NCI-H510A treated with DMSO at 0.1 percent for 48 hours (cell line): ENCODE measurements around the gene CBFB.
"Not testable (repeated sequence)": the region's sequence is repeated elsewhere in the genome, so short reads cannot be mapped to it uniquely, and the experiment has no call there.

Experiments
- DNase-seq: peaks from one replicate; lab custom pipeline; 2025; lab: John Stamatoyannopoulos, UW

Gene CBFB

DNA sequence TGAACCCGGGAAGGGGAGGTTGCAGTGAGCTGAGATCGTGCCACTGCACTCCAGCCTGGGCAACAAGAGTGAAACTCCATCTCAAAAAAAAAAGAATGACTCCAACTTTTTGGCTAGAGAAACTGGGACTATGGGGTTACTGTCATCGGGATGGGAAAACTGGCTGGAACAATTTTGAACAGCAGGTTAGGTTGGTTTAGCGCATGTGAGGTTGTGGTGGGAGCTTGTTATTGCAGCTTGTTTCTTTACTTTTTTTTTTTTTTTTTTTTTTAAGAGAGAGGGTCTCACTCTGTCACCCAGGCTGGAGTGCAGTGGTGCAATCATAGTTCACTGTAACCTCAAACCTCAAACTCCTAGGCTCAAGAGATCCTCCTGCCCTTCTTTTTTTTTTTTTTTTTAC, 12.6 kb downstream of the CBFB start:
- not testable (repeated sequence) for DNase-seq

DNA sequence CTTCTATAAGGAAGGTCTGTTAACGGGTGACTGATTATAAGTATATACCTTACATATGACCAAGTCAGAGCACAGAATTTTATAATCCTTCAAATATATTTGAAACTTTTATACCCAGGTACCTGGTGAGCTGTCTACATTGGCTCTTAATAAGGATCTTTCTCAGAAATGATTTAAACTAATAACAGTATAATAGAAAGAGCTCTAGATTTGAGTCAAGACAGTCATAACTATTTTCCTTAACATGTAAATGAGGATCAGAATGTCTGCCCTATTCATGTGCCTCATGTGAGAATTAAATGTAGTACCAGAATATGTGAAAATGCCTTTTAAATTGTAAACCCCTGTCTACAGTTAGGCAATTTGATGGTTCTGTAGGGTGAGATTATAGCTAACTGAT, 14.5 kb downstream of the CBFB start:
- no peak for DNase-seq

DNA sequence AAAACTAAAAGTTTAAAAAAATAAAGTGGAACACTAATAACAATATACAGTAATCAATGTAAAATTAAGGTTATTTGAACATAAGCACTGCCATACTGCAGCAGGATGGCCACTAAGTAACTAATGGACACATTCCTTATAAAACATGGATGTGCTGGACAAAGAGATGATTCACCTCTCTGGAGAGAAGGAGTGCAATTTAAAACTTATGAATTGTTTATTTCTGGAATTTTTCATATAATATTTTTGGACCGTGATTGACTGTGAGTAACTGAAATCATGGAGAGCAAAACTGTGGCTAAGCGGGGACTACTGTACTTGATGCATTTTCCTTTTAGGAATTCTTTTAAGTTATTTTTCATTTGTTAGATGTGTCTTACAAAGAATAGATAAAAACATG, 21.8 kb downstream of the CBFB start:
- DNase-seq: no peak

DNA sequence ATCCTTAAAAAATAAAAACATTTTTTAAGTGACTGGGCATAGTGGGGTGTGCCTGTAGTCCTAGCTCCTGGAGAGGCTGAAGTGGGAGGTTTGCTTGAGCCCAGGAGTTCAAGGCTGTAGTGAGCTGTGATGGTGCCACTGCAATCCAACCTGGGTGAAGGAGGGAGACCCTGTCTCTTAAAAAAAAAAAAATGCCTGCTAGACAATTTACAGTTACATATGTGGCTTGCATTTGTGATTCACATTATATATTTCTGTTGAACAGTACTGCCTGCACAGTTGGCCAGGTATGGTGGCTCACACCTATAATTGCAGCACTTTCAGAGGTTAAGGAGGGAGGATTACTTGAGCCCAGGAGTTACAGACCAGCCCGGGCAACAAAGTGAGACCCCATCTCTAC, 23.4 kb downstream of the CBFB start:
- DNase-seq: no peak

DNA sequence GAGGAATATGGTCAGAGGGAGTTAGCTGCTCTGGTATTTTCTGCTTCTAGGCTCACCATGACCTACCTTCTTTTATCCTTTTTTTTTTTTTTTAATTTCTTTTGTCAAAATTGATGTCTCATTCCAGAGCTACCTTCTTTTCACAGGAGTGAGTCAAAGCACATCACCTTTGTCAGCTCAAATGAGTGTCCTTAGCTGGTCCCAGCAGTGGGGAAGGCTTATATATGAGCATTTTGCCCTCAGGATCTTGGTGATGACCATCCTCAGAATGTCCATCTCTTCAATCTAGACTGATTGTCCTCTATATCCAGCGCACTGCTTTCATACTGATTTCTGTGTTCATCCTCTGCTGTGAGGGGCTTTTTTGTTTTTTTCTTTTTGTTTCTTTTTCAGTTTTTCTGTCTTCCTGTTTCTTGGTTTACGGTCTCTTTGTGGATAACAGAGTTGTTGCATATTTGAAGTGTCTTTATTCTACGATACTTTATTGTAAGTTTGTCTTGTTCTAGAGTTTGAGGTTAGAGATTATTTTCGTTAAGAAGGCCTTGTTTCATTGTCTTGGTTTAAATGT, 24.9 kb downstream of the CBFB start:
- DNase-seq: no peak

DNA sequence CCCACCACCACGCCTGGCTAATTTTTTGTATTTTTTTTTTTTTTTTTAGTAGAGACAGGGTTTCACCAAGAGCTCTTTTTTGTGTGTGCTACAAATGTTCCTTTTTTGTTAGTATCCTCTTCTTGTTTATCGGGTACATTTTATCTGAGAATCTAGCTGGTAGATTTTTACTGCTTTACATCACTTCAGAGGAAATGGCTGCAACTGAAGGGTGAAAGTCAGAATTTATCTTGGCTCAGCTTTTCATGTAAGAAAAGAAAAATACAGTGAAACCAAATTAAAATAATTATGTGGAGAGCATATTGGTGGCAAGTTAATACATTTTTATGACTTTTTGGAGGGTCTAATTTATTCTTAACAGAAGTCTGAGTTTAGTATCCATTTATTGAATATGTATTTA, 26.0 kb downstream of the CBFB start:
- DNase-seq: no peak

DNA sequence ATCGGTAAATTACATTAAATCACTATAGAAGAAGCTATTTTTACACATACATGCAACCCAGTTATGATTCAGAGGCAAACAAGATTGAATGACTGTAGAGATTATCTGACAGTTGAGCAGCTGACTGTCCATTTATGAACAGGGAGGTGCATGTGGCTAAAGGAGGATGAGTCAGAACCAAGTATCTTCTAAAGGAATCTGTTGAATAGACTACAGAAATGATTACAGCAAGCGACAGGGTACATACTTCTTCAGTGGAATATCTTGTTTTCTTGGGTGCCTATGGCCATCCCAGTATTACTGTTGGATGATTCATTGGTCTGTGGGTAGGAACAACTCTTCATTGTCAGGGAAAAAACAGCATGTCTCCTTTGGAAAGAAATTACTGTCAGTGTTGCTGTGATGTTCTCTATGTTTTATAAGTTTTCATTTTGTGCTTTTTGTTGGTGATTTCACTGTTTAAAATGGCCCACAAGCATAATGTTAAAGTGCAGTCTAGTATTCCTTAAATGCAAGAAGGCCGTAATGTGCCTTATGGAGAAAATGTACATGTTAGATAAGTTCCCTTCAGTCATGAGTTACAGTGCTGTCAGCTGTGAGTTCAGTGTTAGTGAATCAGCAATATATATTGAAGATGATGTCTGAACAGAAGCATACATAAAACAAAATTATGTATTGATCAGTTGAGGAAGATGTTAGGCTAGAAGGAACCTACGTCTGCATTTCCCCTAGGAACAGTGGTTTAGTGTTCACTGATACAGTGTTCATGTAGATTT, 27.0 kb downstream of the CBFB start:
- no peak for DNase-seq

DNA sequence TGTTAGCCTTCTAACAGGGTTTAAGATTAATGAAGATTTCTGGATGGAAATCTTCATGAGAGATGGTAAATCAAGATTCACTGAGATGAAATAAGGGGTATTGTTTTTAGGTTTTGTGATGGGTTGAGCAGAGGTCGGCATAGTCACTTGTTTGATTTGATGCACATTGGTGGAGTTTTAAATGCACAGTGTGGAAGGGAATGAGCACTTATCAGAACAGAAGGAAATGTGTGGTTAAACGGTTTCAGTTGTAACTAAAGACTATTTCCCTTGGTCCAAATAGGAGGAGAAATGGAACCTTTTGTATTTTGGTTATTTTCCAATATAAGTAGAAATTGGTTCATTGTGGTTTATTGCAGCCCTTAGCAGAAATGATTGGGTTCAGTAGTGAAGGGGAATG, 34.1 kb downstream of the CBFB start:
- DNase-seq: no peak

DNA sequence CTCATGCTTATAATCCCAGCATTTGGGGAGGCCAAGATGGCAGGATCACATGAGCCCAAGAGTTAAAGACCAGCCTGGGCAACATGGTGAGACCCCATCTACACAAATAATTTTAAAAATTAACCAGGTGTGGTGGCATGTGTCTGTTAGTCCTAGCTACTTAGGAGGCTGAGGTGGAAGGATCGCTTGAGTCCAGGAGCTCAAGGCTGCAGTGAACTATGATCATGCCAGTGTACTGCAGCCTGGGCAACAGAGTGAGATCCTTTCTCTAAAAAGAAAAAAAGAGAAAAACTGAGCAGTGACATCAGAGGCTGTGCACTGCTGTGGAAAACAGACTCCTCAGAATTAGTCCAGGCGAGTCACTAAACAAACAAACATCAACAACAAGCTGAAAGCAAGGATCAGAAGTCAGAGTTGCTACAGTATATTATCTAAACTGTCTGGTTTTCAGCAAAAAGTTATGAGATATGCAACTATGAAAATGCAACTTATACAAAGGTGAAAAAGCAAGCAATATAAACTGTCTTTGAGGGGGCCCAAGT, 39.3 kb downstream of the CBFB start:
- no peak for DNase-seq

DNA sequence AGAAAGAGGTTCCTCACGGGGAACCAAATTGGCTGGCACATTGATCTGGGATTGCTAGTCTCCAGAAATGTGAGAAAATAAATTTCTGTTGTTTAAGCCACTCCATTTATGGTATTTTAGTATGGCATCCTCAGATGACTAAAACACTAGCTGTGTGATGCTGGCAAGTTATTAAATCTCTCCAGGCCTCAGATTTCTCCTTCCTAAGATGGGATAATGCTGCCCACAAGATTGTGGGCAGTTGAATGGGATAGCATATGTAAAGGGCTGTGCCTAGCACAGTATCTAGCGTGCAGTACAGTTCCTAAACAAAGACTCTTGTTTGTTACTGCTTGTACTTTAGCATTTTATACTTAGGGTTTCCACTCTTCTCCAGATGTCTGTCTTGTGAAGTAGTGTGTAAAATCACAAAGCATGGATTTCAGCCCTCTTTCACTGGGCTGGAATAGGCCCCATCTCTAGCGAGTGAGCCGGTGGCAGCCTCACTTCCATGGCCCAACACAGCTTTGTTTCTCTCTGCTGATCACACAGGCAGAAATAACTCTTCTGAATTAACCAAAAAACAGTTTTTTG, 42.6 kb downstream of the CBFB start:
- DNase-seq: no peak

DNA sequence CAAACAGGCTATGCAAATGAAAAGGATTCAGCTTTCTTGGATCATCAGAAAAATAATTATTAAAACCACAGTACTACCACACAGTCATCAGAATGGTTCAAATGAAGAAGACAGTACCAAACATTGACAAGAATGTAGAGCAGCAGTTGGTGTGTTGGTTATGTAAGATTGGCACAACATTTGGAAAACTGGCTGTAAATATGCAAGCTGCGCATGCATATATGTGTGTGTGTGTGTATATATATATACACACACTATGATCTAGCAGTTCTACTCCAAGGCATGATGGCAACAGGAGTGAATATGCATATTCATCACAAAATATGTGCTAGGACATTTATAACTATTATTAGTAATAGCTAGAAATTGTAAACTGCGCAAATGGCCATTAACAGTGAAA, 46.4 kb downstream of the CBFB start:
- no peak for DNase-seq

DNA sequence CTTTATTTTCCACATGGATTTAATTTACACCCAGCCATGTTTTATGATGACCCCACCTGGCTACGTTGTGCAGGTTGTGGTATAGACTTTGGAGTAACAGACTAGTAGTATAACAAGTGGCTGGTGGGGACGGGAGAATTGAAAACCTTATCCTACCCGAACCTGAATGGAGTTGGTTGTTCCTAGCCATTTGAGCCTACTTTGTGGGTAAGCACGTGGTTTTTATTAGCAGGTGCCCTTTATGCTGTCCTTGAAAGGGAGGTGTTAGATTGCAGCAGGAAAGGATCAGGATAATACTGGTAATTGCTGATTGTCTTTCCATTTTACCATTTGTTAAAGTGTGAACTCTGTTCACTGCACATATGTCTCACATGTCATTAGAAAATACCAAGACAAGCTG, 48.9 kb downstream of the CBFB start:
- DNase-seq: peak; percentile 7

DNA sequence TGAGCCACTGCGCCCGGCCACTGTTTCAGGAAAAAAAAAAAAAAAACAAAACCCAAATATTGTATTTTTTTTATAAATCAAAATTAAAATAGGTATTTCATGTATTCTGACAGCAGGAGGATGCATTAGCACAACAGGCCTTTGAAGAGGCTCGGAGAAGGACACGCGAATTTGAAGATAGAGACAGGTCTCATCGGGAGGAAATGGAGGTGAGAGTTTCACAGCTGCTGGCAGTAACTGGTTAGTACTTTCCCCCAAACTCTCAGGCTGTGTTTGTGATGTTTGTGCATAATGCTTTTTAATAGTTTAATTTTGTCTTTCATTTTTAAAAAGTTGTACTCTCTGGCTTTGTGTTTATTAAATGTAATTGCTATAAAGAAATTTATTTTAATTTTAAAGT, 53.2 kb downstream of the CBFB start:
- no peak for DNase-seq

DNA sequence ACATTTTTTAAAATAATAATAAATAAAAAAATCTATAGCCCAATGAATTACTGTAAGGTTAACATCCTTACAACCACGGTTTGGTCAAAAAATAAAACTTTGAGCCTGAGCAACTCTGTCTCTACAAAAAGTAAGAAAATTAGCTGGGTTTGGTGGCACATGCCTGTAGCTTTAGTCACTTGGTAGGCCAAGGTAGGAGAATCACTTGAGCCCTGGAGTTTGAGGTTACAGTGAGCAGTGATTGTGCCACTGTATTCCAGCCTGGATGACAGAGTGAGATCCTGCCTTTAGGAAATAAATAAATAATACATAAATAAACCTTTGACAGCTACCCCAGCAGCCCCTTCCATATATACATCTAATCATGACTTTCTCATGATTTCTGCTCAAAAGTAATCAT, 53.9 kb downstream of the CBFB start:
- no peak for DNase-seq

DNA sequence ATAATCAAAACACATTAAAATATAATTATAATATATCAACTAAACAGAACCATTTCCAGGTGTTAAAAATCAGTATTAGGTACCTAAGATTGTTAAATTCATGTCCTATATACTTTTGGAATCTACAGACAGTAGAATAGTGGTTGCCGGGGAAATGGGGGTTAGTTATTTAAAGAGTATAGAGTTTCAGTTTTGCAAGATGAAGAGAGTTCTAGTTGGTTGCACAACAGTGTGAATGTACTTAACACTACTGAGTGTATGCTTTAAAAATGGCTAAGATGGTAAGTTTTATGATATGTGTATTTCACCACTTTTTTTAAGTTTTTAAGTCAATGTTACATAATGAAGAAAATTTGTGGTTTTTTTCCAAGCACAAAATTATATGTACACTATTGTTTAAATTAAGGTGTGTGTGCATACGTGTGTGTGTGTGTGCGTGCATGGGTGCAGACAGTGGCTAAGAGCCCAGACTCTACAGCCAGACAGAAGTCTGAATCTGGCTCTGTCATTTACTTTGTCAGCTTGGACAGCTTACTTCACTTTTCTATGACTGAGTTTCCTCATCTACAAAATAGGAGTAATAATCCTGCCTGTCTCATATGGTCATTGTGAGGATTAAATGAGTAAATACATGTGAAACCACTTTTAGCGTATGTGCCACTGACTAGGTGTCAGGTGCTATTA, 55.5 kb downstream of the CBFB start:
- DNase-seq: peak; percentile 22

DNA sequence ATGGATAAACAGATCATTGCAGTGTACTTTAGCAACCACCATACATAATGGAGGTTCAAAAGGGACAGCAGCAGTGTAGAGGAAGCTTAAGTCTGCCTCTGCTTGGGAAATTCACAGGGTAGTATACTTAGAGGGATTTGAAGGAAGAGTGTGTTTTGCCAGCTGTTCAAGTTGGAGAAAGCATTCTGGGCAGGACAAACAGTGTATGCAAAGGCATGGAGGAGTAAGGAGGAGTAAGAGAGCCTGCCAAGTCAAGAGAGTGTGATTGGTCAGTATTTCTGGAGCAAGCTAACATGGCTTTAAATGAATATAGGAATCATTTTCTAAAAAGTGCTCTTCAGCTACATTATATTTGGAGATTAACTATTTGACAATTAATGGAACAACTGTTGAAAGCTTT, 57.9 kb downstream of the CBFB start:
- no peak for DNase-seq

DNA sequence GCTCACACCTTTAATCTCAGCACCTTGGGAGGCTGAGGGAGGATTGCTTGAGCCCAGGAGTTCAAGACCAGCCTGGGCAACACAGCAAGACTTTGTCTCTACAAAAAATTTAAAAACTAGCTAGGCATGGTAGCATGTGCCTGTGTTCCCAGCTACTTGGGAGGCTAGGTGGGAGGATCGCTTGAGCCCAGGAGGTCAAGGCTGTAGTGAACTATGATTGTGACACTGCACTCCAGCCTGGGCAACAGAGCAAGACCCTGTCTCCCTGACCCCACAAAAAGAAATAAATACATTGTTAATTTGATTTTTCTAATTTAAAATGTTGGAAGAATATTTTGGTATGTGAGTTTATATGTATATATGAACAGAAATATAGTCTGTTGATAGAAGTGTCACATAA, 58.3 kb downstream of the CBFB start:
- DNase-seq: no peak

DNA sequence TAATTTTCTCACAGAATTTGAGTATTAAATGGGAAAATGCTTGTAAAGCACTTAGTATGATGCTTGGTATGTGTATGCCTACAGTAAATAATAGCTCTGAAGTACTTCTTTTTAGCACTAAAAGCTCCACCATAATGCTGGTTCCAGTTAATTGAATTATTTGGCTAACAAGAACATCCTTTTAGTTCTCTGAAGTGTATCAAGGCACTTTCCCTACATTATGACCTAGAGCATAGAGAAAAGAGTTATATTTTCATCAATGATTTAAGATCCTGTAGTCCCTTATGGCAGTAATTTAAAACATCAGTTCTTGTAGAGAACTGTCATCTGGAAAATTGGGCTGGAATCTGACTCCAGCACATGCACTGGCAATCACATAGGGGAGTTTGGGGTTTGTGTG, 58.9 kb downstream of the CBFB start:
- DNase-seq: no peak

DNA sequence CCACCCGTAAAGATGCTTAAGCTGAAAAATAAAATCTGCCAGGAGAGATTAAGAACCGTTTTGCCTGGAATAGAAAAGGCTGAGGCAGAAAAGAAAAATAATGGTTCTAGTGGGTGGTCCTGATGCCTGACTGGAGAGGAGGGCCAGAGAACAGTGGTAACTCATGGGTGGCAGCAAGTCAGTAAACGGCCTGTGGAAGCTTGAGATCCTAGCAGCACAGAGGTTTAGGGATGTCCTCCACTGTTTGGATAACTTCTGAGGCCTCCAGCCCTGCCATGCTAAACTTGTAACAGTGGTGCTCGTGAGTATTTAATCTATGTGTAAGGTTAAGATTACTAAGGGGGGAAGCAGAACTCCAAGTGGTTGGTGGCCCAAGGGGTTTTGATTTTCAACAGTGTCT, 59.6 kb downstream of the CBFB start:
- DNase-seq: no peak

DNA sequence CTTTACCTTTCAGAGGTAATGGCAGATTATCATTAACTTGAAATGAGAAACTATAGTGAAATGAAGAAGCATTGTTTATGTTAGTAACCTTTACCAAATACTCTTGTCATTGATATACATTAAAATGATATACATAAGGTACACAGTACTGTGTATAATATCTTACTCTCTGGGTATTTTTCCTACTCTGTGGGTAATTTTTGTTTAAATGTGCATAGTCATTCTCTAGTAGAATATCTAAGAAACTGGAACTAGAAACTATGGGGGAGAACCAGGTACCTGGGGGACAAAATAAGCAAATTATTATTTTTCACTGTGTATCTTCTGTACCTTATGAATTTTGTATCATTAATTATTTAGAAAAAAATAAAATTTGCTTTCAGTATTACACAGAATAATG, 60.2 kb downstream of the CBFB start:
- no peak for DNase-seq

DNA sequence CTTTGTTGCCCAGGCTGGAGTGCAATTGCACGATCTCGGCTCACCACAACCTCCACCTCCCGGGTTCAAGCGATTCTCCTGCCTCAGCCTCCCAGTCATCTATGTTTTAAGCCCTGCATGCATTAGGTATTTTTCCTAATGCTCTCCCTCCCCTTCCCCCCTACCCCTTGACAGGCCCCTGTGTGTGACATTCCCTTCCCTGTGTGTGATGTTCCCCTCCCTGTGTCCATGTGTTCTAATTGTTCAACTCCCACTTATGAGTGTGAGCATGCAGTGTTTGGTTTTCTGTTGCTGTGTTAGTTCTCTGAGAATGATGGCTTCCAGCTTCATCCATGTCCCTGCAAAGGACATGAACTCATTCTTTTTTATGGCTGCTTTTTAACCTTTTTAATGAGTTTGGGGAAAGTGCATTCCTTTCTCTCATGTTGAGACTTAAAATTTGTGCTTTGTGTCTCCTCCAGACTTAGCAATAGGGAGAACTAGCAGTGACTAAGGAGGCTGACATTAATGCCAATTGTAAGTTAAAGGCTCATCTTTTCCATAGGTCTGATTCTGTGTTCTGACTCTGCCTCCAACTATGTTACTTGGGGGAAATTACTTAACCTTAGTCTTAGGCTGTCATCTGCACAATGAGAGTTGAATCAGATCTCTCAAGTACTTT, 63.1 kb downstream of the CBFB start:
- no peak for DNase-seq

DNA sequence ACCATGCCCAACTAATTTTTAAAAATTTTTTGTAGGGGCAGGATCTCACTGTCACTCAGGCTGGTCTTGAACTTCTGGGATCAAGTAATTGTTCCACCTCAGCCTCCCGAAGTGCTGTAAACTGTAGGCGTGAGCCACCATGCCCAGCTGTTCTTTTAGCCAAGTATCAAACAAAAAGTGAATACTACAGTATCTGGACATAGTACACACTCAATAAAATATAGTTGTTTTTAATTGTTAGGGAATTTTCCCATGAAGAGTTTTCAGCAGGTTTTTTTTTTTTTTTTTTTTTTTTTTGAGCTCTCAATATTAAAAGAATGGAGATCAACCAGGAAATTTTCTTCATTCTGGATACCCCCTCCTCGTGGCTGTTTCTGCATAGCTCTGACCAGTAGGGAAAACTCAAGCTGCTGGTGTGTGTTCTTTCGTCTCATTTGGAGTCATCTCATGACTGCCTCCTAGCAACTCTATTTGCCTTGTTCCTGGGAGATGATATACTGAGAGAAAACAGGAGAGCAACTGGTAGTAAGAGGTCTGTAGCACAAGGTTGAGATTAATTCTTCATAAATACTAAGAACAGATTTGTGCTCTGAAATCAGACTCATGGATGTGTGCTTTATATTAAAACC, 64.3 kb downstream of the CBFB start:
- no peak for DNase-seq
